HG02970 (cell line): ENCODE measurements around the gene TEX14.
"Not testable (repeated sequence)": the region's sequence is repeated elsewhere in the genome, so short reads cannot be mapped to it uniquely, and the experiment has no call there.

ENCODE experiments used
- ATAC-seq: cut with Tn5 transposase; IDR thresholded peaks from one replicate; pipeline ENCODE4 v1.9.1; 2021; ENCODE audit warnings: mild to moderate bottlenecking, moderate library complexity, moderate number of reproducible peaks; ENCODE audit not compliant: unreplicated experiment, low FRiP score

TEX14 gene

GRCh38 chr17:58657962-58658803 lies 33.7 kb downstream of the TEX14 start:
- not testable (repeated sequence) for ATAC-seq

DNA sequence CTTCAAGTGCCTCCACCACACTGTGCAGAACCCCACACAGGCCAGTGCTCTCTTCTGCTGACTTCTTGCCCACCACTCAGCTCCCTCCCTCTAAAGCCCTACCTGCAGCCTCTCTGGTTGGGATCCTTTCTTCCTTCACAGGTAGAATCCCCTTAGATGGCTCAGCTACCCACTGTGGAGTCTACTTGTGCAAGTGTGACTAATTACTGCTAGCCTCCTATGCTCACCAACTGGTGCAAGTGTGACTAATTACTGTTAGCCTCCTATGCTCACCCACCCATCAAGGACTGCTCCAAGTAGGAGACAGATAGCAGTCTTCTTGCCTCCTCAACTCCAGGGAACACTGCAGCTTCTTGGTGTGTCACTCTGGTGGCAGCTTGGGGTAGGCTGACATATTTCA lies 43.6 kb downstream of the TEX14 start:
- no peak for ATAC-seq

DNA sequence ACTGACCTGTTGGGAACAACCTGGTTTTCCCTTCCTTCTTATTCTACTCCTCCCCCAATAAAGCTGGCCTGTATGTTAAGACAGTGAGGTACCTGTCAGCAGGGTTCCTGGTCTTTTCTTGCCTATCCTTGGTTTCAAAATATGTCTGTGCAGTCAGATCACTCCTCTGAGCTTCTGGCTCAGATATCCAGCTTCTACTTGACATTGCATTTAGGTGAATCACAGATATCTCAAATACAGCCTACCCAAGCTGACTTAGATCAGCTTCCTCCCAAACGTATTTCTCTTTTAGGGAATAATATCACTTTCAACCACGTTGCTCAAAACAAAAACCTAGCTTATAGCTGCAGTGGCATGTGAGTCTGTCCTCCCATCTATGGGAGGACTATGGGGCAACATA lies 48.7 kb downstream of the TEX14 start:
- no peak for ATAC-seq

GRCh38 chr17:58641887-58642311 lies 49.9 kb downstream of the TEX14 start:
- no peak for ATAC-seq

- ATAC-seq, result no peak
These were observed 51.6 kb downstream of the TEX14 start for GRCh38 chr17:58640202-58640601.

GRCh38 chr17:58639681-58640080 lies 52.2 kb downstream of the TEX14 start:
- no peak for ATAC-seq

DNA sequence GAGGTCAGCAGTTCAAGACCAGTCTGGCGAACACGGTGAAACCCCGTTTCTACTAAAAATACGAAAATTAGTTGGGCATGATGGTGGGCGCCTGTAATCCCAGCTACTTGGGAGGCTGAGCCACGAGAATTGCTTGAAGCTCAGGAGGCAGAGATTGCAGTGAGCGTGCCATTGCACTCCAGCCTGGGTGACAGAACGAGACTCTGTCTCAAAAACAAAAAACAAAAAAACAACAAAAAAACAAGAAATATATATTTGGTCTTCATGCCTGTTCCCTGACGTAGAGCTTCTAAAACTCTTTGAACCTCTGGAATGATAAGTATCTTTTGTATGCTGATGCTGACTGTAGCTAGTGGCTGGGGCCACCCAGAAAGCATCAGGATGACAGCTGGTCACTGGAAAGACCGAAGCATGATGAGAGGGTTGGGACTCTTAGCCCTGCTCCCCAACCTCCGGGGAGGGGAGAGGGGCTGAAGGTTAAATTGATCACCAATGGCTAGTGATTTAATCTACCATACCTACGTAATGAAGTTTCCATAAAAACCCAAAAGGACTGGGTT lies 54.8 kb downstream of the TEX14 start:
- ATAC-seq, result no peak

DNA sequence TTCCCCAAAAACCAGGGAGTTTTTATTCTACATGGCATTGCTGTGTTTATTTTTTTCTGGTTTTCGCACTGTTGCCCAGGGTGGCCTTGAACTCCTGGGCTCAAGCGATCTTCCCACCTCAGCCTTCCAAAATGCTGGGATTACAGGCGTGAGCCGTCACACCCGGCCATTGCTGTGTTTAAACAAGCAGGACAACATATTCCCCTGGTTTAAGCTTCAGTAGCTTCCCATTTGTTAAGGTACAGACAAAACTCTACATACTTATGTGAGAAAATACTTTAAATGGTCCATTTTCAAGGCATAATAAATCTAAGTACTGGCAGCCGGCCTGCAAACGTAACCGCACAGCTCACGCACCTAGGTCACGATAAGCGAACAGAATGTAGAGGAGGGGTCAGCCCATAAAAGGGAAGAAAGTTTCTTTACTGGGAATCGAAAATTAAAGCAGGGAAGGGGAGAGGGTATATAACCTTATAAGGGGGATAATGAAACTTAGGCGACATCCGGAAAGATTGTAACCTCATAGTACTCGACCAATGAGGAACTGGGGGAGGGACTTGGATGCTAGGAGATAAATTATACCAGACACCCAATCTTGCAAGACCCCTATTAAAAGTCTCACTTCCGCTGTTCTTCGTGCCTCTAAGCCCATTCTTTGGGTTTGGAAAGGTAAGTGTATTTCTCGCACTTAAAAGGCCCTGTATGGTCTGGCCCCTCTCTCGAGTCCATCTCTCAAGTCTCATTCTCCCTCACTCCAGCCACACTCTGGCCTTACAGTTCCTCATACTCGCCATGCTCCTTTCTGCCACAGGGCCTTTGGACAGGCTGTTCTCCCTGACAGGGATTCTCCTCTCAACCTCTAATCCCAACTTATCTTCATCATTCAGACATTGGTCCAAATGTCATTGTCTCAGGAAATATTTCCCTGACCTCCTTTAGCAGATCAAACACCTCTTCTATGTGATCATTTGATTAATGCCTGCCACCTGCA lies 59.2 kb downstream of the TEX14 start:
- no peak for ATAC-seq

DNA sequence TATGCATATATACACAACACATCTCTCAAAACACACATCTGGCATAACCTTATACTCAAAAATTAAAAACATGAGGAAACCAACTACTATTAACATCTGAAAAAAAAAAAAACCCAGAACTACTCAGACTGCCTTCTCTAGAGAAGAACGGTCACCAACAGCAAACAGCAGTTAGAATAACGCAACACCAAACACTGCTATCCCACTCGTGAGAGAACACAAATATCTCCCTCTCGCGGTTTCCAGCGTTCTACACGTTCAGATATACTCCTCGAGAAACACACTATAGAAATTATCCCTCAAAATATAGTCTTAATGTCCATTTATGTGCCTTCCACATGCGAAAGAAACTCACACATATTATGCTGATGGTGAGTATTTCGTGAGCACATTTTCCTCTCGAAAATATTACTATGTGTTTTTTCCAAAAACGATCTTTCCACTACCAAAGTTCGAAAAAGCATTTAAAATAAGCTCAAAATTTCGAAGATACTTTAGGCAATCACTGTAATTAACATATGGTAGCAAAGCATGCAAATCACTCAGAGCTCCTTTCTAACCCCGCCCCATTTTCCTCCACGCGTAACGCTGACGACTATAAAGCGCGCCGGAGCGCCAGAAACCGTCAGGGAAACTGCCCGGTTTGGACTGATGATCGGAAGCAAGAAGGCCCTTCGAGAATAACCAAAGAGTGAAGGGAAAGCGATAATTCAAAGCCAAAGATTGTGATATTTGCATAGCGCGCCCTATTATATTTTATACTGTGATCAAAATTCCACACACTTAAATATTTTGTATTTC lies 60.1 kb downstream of the TEX14 start:
- peak; percentile 70 for ATAC-seq

DNA sequence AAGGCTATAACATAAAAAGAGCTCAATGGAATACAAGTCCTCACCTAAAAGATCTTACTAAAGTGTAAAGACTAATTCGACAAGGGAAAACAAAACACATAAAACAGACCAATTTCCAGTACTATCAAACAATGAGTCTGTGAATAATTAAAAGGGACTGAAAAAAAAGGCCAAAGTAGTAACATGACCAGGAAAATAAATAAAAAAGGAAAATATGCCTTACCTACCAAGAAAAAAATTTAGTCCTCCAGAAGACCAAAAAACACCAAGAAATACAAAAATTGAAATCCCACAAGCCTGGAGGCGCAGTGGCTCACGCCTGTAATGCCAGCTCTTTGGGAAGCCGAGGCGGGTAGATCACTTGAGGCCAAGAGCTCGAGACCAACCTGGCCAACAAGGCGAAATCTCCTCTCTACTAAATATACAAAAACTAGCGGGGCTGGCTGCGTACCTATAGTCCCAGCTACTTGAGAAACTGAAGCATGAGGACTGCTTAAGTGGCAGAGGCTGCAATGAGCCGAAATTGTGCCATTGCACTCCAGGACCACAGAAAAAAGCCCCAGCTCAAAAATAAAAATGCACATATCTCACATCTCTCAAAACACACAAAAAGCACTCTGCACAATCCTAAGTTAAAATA lies 60.8 kb downstream of the TEX14 start:
- ATAC-seq, result peak; percentile 42

GRCh38 chr17:58626905-58627304 lies 64.9 kb downstream of the TEX14 start:
- ATAC-seq, result no peak

GRCh38 chr17:58624751-58625150 lies 67.1 kb downstream of the TEX14 start:
- no peak for ATAC-seq

DNA sequence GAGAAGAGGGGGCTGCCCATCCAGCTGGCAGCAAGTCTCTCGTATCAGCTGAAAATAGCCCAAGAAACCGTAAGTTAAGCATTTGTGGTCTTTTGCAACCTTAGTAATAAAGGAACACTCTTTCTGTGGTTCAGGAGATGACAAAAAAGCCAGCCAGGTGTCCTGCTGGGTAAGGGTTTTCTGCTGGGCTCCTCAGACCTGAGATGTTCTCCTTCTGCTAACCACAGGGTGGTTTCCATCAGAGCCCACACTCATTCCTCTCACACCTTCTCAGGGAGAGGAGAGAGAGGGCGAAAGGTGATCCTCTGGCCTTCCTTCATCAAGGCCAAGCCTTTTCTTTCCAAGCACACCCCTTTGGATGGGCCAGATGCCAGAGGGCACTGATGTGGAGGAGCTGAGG lies 70.7 kb downstream of the TEX14 start:
- no peak for ATAC-seq

GRCh38 chr17:58618336-58618735 lies 73.5 kb downstream of the TEX14 start:
- ATAC-seq, result no peak

- ATAC-seq, result no peak
These were observed 74.3 kb downstream of the TEX14 start for GRCh38 chr17:58617563-58617962.

GRCh38 chr17:58615768-58616659 lies 75.8 kb downstream of the TEX14 start:
- peak; percentile 48 for ATAC-seq

GRCh38 chr17:58614859-58615459 lies 76.9 kb downstream of the TEX14 start:
- ATAC-seq, result no peak

GRCh38 chr17:58611331-58611730 lies 80.5 kb downstream of the TEX14 start:
- ATAC-seq, result no peak
